ENCODE measurements around the gene DNAI4. TPM values are rescaled to one million over a fixed set of nuclear protein-coding genes. Genes with fewer than 3 reads are reported as not detected.

The DNAI4 gene
- total RNA-seq, 3 donors from 2014 or later (not counting 1 experiment from before 2014, with no cell fraction given) = 1.4 to 4.3 (median 2.2) TPM

DNA sequence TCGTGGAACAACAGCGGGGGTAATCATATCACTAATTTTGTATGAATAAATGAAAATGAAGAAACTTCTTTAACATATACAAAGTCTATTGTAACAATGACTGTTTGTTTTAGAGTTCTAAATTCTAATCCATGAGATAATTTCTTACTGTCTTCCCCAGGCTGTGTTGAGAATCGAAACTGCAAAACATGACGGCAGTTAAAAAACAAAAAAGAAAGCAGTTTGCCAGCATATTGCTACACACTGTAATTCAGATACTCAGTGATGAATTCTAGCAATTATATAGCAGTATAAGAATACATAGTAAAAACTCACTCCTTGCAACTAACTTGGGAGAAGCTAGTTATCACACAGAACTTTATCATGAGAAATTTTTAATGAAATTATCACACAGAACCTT lies 145.7 kb downstream of the DNAI4 start:
- Histone ChIP-seq H3K9me3 (ENCODE audit: control insufficient read depth, insufficient read depth, low read length) (no peaks in the 10 kb centered on the region), H3K36me3 (ENCODE audit: control insufficient read depth, insufficient read depth, low read length) (no peaks in the 10 kb centered on the region), H3K4me3 (ENCODE audit: low read length) (no peak overlapping the region), H3K27ac (ENCODE audit: low read length) (no peak overlapping the region), H3K27me3 (ENCODE audit: control insufficient read depth, insufficient read depth, low read length) (no peaks in the 10 kb centered on the region), H3K4me1 (ENCODE audit: control insufficient read depth, insufficient read depth, low read length) (no peaks in the 10 kb centered on the region)
- no peaks in the 10 kb centered on the region for H3K36me3 Mint-ChIP-seq
- no peak overlapping the region for H3K4me3 Mint-ChIP-seq
- intact Hi-C loops (cut with micrococcal nuclease) = no loop called here
- no peak for TF ChIP-seq CTCF (IDR thresholded peaks at IDR 0.05)
- no peaks in the 10 kb centered on the region for H3K9me3 Mint-ChIP-seq
- ATAC-seq (no peak), DNase-seq (no peak)
- no peak overlapping the region for H3K27ac Mint-ChIP-seq
- 100% methylated on average over 2 of the region's 4 CpGs for WGBS (ENCODE audit: insufficient coverage)
- H3K27me3 Mint-ChIP-seq (ENCODE audit: low read depth in 2 of 2) = peaks cover 14 to 23% of the 10 kb centered on the region in 2 donors
- no peaks in the 10 kb centered on the region for H3K4me1 Mint-ChIP-seq

GRCh38 chr1:66778266-66778665 lies 146.4 kb downstream of the DNAI4 start:
- no peak for DNase-seq
- no peak overlapping the region for H3K27ac ChIP-seq (ENCODE audit: low read length)
- no peaks in the 10 kb centered on the region for H3K27me3 ChIP-seq (ENCODE audit: control insufficient read depth, insufficient read depth, low read length)
- 94% methylated on average over 4 of the region's 4 CpGs for WGBS (ENCODE audit: insufficient coverage)
- no peaks in the 10 kb centered on the region for H3K36me3 ChIP-seq (ENCODE audit: control insufficient read depth, insufficient read depth, low read length)
- intact Hi-C loops (cut with micrococcal nuclease) = no loop called here
- Mint-ChIP-seq H3K36me3 (no peaks in the 10 kb centered on the region), H3K4me1 (no peaks in the 10 kb centered on the region), H3K9me3 (no peaks in the 10 kb centered on the region), H3K27ac (no peak overlapping the region), H3K27me3 (ENCODE audit: low read depth in 2 of 2) (peaks cover 14 to 23% of the 10 kb centered on the region in 2 donors), H3K4me3 (no peak overlapping the region)
- H3K9me3 ChIP-seq (ENCODE audit: control insufficient read depth, insufficient read depth, low read length) = no peaks in the 10 kb centered on the region
- no peak for ATAC-seq
- H3K4me1 ChIP-seq (ENCODE audit: control insufficient read depth, insufficient read depth, low read length) = no peaks in the 10 kb centered on the region
- no peak for TF ChIP-seq CTCF (IDR thresholded peaks at IDR 0.05)
- H3K4me3 ChIP-seq (ENCODE audit: low read length) = no peak overlapping the region

- no peak for DNase-seq
- no peaks in the 10 kb centered on the region for H3K9me3 ChIP-seq (ENCODE audit: control insufficient read depth, insufficient read depth, low read length)
- intact Hi-C loops (cut with micrococcal nuclease) = no loop called here
- no peak overlapping the region for H3K27ac ChIP-seq (ENCODE audit: low read length)
- H3K27me3 Mint-ChIP-seq (ENCODE audit: low read depth in 2 of 2) = peaks cover 12 to 23% of the 10 kb centered on the region in 2 donors
- no peaks in the 10 kb centered on the region for H3K4me1 Mint-ChIP-seq
- H3K4me3 Mint-ChIP-seq = no peak overlapping the region
- no peaks in the 10 kb centered on the region for H3K27me3 ChIP-seq (ENCODE audit: control insufficient read depth, insufficient read depth, low read length)
- H3K27ac Mint-ChIP-seq = no peak overlapping the region
- no peaks in the 10 kb centered on the region for H3K36me3 Mint-ChIP-seq
- no peak for TF ChIP-seq CTCF (IDR thresholded peaks at IDR 0.05)
- no peak overlapping the region for H3K4me3 ChIP-seq (ENCODE audit: low read length)
- 66% methylated on average over 3 of the region's 3 CpGs for WGBS (ENCODE audit: insufficient coverage)
- H3K36me3 ChIP-seq (ENCODE audit: control insufficient read depth, insufficient read depth, low read length) = no peaks in the 10 kb centered on the region
- ATAC-seq = no peak
- H3K4me1 ChIP-seq (ENCODE audit: control insufficient read depth, insufficient read depth, low read length) = no peaks in the 10 kb centered on the region
- H3K9me3 Mint-ChIP-seq = no peaks in the 10 kb centered on the region
These were observed 146.8 kb downstream of the DNAI4 start for GRCh38 chr1:66777831-66778230.

- H3K4me3 Mint-ChIP-seq = no peak overlapping the region
- no peaks in the 10 kb centered on the region for H3K4me1 Mint-ChIP-seq
- no peak overlapping the region for H3K27ac ChIP-seq (ENCODE audit: low read length)
- no peaks in the 10 kb centered on the region for H3K36me3 ChIP-seq (ENCODE audit: control insufficient read depth, insufficient read depth, low read length)
- no peaks in the 10 kb centered on the region for H3K9me3 ChIP-seq (ENCODE audit: control insufficient read depth, insufficient read depth, low read length)
- intact Hi-C loops (cut with micrococcal nuclease) = no loop called here
- ATAC-seq = no peak
- H3K4me1 ChIP-seq (ENCODE audit: control insufficient read depth, insufficient read depth, low read length) = no peaks in the 10 kb centered on the region
- DNase-seq = no peak
- no peaks in the 10 kb centered on the region for H3K27me3 ChIP-seq (ENCODE audit: control insufficient read depth, insufficient read depth, low read length)
- H3K27me3 Mint-ChIP-seq (ENCODE audit: low read depth in 2 of 2) = peaks cover 10 to 15% of the 10 kb centered on the region in 2 donors
- H3K4me3 ChIP-seq (ENCODE audit: low read length) = no peak overlapping the region
- no peaks in the 10 kb centered on the region for H3K9me3 Mint-ChIP-seq
- 95% methylated on average over 3 of the region's 3 CpGs for WGBS (ENCODE audit: insufficient coverage)
- H3K36me3 Mint-ChIP-seq = no peaks in the 10 kb centered on the region
- TF ChIP-seq CTCF (IDR thresholded peaks at IDR 0.05) = no peak
- no peak overlapping the region for H3K27ac Mint-ChIP-seq
These were observed 149.0 kb downstream of the DNAI4 start for GRCh38 chr1:66775646-66776045.
